ENCODE data around the gene USP3. TPM values are rescaled to one million over a fixed set of nuclear protein-coding genes. Genes with fewer than 3 reads are reported as not detected.

The USP3 gene
- total and polyA plus RNA-seq, 2 of the 4 experiments (the other 2 are of a cell fraction) = 17.3 to 52.3 TPM

- peak; percentile 54; the same call in 1 of the 2 replicates for TF ChIP-seq MXI1 (IDR thresholded peaks at IDR 0.05; ENCODE audit: borderline replicate concordance, low read depth, low read length)
These were observed 600 bp upstream of the USP3 start (continued) for GRCh38 chr15:63503739-63504246.

- H3K4me1 ChIP-seq (ENCODE audit: control insufficient read depth, insufficient read depth, low read length) = peaks cover 20% of the 10 kb centered on the region
- H3K14ac ChIP-seq (replicated peaks; ENCODE audit: low read depth, low read length) = peak overlapping the region; percentile 54
- ChIA-PET CTCF (interaction anchor here (0.6 to 1.7 kb wide), 9 partner anchors 9 to 416 kb away, joined by 3 to 9 read pairs (median 4); no protein-coding TSS in a partner anchor), POLR2A (ENCODE audit: unreplicated experiment) (interaction anchor here (0.7 kb wide), 1 partner anchor 13 kb away, joined by 3 read pairs; no protein-coding TSS in a partner anchor)
- H3K27ac ChIP-seq (ENCODE audit: insufficient read depth, low read length) = peak overlapping the region; percentile 91
- peak overlapping the region; percentile 83 for H2AFZ ChIP-seq (replicated peaks; ENCODE audit: low read length, poor library complexity)
- H3K56ac ChIP-seq (ENCODE audit: extremely low read depth, insufficient read depth, low read length) = peak overlapping the region; percentile 85; the same call in 1 of the 2 replicates
- peak overlapping the region; percentile 77 for H3K18ac ChIP-seq (ENCODE audit: low read depth, low read length)
- intact Hi-C loops (cut with micrococcal nuclease) = loop anchor here (1.0 to 2.0 kb wide), 5 partner anchors 26 to 216 kb away; partner anchors contain the start of gene FBXL22
- H3K4me2 ChIP-seq (ENCODE audit: low read depth, low read length) = peak overlapping the region; percentile 79
- H3K4me3 ChIP-seq (ENCODE audit: insufficient read depth, low read depth, low read length) = peak overlapping the region; percentile 74
- H3K9me3 ChIP-seq (ENCODE audit: control insufficient read depth, insufficient read depth, low read length) = no peaks in the 10 kb centered on the region
- no peaks in the 10 kb centered on the region for H3K27me3 ChIP-seq (ENCODE audit: control insufficient read depth, insufficient read depth, low read length)
- H3K79me1 ChIP-seq (ENCODE audit: low read depth in 1 of 2, low read length in 2 of 2) = peaks cover 4 to 52% of the 10 kb centered on the region in 2 experiments; a peak in 3 of 4 replicates
- peak overlapping the region; percentile 32 for H4K5ac ChIP-seq (ENCODE audit: low read depth, low read length)
- H2BK120ac ChIP-seq (ENCODE audit: low read depth, low read length) = peak overlapping the region; percentile 11; the same call in 1 of the 2 replicates
- peak; percentile 18 for ATAC-seq (ENCODE audit: low read depth)
- peak overlapping the region; percentile 37 for H2BK5ac ChIP-seq (ENCODE audit: low read depth, low read length, poor library complexity, severe bottlenecking)
- no peak overlapping the region; the same call in 2 of the 3 replicates for H2BK15ac ChIP-seq (ENCODE audit: low read depth, low read length)
- peaks cover 42% of the 10 kb centered on the region; the same call in 1 of the 2 replicates for H4K20me1 ChIP-seq (ENCODE audit: insufficient read depth, low read length)
- in situ Hi-C loops (cut with MboI; ENCODE audit: low sequenced_read_pairs) = no loop called here
- peak overlapping the region; percentile 28 for H3K23ac ChIP-seq (ENCODE audit: low read depth, low read length)
- peak; percentile 51 for DNase-seq
- no peak overlapping the region for H2BK20ac ChIP-seq (ENCODE audit: low read depth, low read length)
- 0% methylated on average over 29 of the region's 79 CpGs; no CpG with 5 or more reads in 1 of the 2 experiments for WGBS, 2 experiments (ENCODE audit: extremely low coverage in 2 of 2, insufficient read length in 1 of 2)
- peak overlapping the region; percentile 83 for H2AK9ac ChIP-seq (replicated peaks; ENCODE audit: low read depth, low read length, poor library complexity)
- no peak overlapping the region for H2AK5ac ChIP-seq (ENCODE audit: low read depth, low read length)
- H4K8ac ChIP-seq (ENCODE audit: low read depth in 2 of 2, low read length in 2 of 2) = peak overlapping the region; percentile 3 to 48
- dilution Hi-C loops (cut with HindIII; ENCODE audit: low sequenced_read_pairs, unreplicated experiment) = no loop called here
- no peaks in the 10 kb centered on the region for H3K36me3 ChIP-seq (ENCODE audit: control insufficient read depth, insufficient read depth, low read length)
- no TSS peak for BruUV-seq (replicated peaks)
- peak overlapping the region; percentile 39 for H3K4ac ChIP-seq (ENCODE audit: low read depth, low read length)
- H3K9me1 ChIP-seq (ENCODE audit: insufficient read depth, low read length) = peaks cover 18% of the 10 kb centered on the region
- H4K91ac ChIP-seq (ENCODE audit: insufficient read depth, low read depth, low read length) = peak overlapping the region; percentile 37; the same call in 1 of the 2 replicates
- peak overlapping the region; percentile 90 for H3K9ac ChIP-seq (ENCODE audit: low read depth, low read length)
- peak; percentile 44; the same call in 1 of the 2 replicates for TF ChIP-seq MAZ (IDR thresholded peaks at IDR 0.05; ENCODE audit: borderline replicate concordance, low read depth, low read length)
- TF ChIP-seq RAD21 (IDR thresholded peaks at IDR 0.05; ENCODE audit: low read length) = no peak; the same call in 1 of the 2 replicates
- TF ChIP-seq MAFK (IDR thresholded peaks at IDR 0.05; ENCODE audit: low read depth, low read length) = no peak
- no peak for TF ChIP-seq RFX5 (IDR thresholded peaks at IDR 0.05; ENCODE audit: low read depth, low read length)
- no peak for TF ChIP-seq ELK1 (IDR thresholded peaks at IDR 0.05; ENCODE audit: borderline replicate concordance, low read depth, low read length)
- TF ChIP-seq NFE2L2 (IDR thresholded peaks at IDR 0.05; ENCODE audit: low read depth, low read length) = no peak
- no peak for TF ChIP-seq RCOR1 (IDR thresholded peaks at IDR 0.05; ENCODE audit: insufficient replicate concordance, low read length)
- TF ChIP-seq FOS (IDR thresholded peaks at IDR 0.05; ENCODE audit: low read depth, low read length) = no peak
- no peak for TF ChIP-seq CHD1 (IDR thresholded peaks at IDR 0.05; ENCODE audit: low read depth, low read length)
- TF ChIP-seq BHLHE40 (IDR thresholded peaks at IDR 0.05; ENCODE audit: low read depth, low read length) = peak; percentile 65
- TF ChIP-seq MXI1 (IDR thresholded peaks at IDR 0.05; ENCODE audit: borderline replicate concordance, low read depth, low read length) = 0 out of 2 replicates have a peak, but pooled peaks have one; percentile 66
- TF ChIP-seq CEBPB (IDR thresholded peaks at IDR 0.05; ENCODE audit: low read depth, low read length) = 0 out of 2 replicates have a peak, but pooled peaks have one; percentile 12
- TF ChIP-seq SMC3 (IDR thresholded peaks at IDR 0.05; ENCODE audit: low read depth, low read length) = no peak; the same call in 1 of the 2 replicates
These were observed 817 bp downstream of the USP3 start for GRCh38 chr15:63504979-63505841.
